GM18861 (cell line): ENCODE results near the gene AQP3.
"Not testable (repeated sequence)": the region's sequence is repeated elsewhere in the genome, so short reads cannot be mapped to it uniquely, and the experiment has no call there.

ENCODE experiments used
- ATAC-seq: cut with Tn5 transposase; IDR thresholded peaks from one replicate; pipeline ENCODE4 v1.9.1; 2021; ENCODE audit not compliant: unreplicated experiment

AQP3 gene

GRCh38 chr9:33446946-33447798 is at the start of gene AQP3:
TSS of gene AQP3 (minus strand) at chr9:33447593. CDS start at chr9:33447530, 63 bp downstream.
- no peak for ATAC-seq

- not testable (repeated sequence) for ATAC-seq
These were observed 46.4 kb upstream of the AQP3 start for GRCh38 chr9:33493819-33494218.

GRCh38 chr9:33489066-33489465 is 41.7 kb upstream of the AQP3 start:
- no peak for ATAC-seq

- not testable (repeated sequence) for ATAC-seq
These were observed 37.9 kb upstream of the AQP3 start for GRCh38 chr9:33485312-33485711.

- no peak for ATAC-seq
These were observed 33.6 kb upstream of the AQP3 start for GRCh38 chr9:33480976-33481375.

GRCh38 chr9:33480106-33480505 is 32.7 kb upstream of the AQP3 start:
- ATAC-seq: no peak

GRCh38 chr9:33476503-33476902 is 29.1 kb upstream of the AQP3 start:
- no peak for ATAC-seq

GRCh38 chr9:33475357-33475756 is 28.0 kb upstream of the AQP3 start:
- no peak for ATAC-seq

GRCh38 chr9:33473643-33474352 is 26.4 kb upstream of the AQP3 start, which contains the start of gene NOL6:
TSS of gene NOL6 (minus strand) at chr9:33473924. CDS start at chr9:33473842, 82 bp downstream.
- ATAC-seq: peak; percentile 96

- ATAC-seq: no peak
These were observed 25.7 kb upstream of the AQP3 start for GRCh38 chr9:33472881-33473615.

- ATAC-seq: no peak
These were observed 24.9 kb upstream of the AQP3 start for GRCh38 chr9:33472171-33472880.

GRCh38 chr9:33471361-33471760 is 24.0 kb upstream of the AQP3 start:
- no peak for ATAC-seq

GRCh38 chr9:33469891-33470290 is 22.5 kb upstream of the AQP3 start:
- ATAC-seq: no peak

- ATAC-seq: no peak
These were observed 21.6 kb upstream of the AQP3 start for GRCh38 chr9:33468797-33469621.

- no peak for ATAC-seq
These were observed 20.9 kb upstream of the AQP3 start for GRCh38 chr9:33468215-33468730.

- ATAC-seq: no peak
These were observed 20.1 kb upstream of the AQP3 start for GRCh38 chr9:33467526-33467925.

- ATAC-seq: no peak
These were observed 19.4 kb upstream of the AQP3 start for GRCh38 chr9:33466565-33467495.
